ENCODE data around the gene PTH1R.

The PTH1R gene

GRCh38 chr3:46883054-46883829, 5.7 kb downstream of the PTH1R start:
- no peak for DNase-seq (ENCODE audit: low spot score)

GRCh38 chr3:46883830-46884185, 6.3 kb downstream of the PTH1R start:
- no peak for DNase-seq (ENCODE audit: low spot score)

- no peak for DNase-seq (ENCODE audit: low spot score)
Measured at GRCh38 chr3:46884427-46884826, 6.9 kb downstream of the PTH1R start.

- no peak for DNase-seq (ENCODE audit: low spot score)
Measured at GRCh38 chr3:46884929-46885328, 7.4 kb downstream of the PTH1R start.

- DNase-seq (ENCODE audit: low spot score), result no peak
Measured at GRCh38 chr3:46885612-46886011, 8.1 kb downstream of the PTH1R start.

GRCh38 chr3:46887980-46888494, 10.5 kb downstream of the PTH1R start:
- DNase-seq (ENCODE audit: low spot score), result no peak

GRCh38 chr3:46888705-46889104, 11.2 kb downstream of the PTH1R start:
- DNase-seq (ENCODE audit: low spot score), result no peak

GRCh38 chr3:46889381-46890110, 12.0 kb downstream of the PTH1R start:
- DNase-seq (ENCODE audit: low spot score), result no peak

GRCh38 chr3:46890132-46890531, 12.6 kb downstream of the PTH1R start:
- DNase-seq (ENCODE audit: low spot score), result no peak

- DNase-seq (ENCODE audit: low spot score), result no peak
Measured at GRCh38 chr3:46891132-46891531, 13.6 kb downstream of the PTH1R start.

GRCh38 chr3:46892285-46893145, 15.0 kb downstream of the PTH1R start:
- DNase-seq (ENCODE audit: low spot score), result no peak

GRCh38 chr3:46893146-46893748, 15.7 kb downstream of the PTH1R start:
- DNase-seq (ENCODE audit: low spot score), result no peak

GRCh38 chr3:46893763-46894162, 16.2 kb downstream of the PTH1R start:
- no peak for DNase-seq (ENCODE audit: low spot score)

GRCh38 chr3:46894256-46894655, 16.7 kb downstream of the PTH1R start:
- no peak for DNase-seq (ENCODE audit: low spot score)

GRCh38 chr3:46895204-46895660, 17.7 kb downstream of the PTH1R start:
- peak; percentile 67 for DNase-seq (ENCODE audit: low spot score)

GRCh38 chr3:46895761-46896160, 18.2 kb downstream of the PTH1R start:
- DNase-seq (ENCODE audit: low spot score), result no peak

GRCh38 chr3:46896386-46896785, 18.9 kb downstream of the PTH1R start:
- no peak for DNase-seq (ENCODE audit: low spot score)

GRCh38 chr3:46897031-46897430, 19.5 kb downstream of the PTH1R start:
- DNase-seq (ENCODE audit: low spot score), result no peak

GRCh38 chr3:46897829-46898320, 20.4 kb downstream of the PTH1R start:
- DNase-seq (ENCODE audit: low spot score), result no peak

- DNase-seq (ENCODE audit: low spot score), result no peak
Measured at GRCh38 chr3:46898321-46899150, 21.0 kb downstream of the PTH1R start.

All from CD4-positive, alpha-beta T cell treated with Interleukin-6 at 100 ng/mL for 8 hours (primary cell).